ENCODE data around the gene DOCK8. TPM values are rescaled to one million over a fixed set of nuclear protein-coding genes. Genes with fewer than 3 reads are reported as not detected.

The DOCK8 gene
- total RNA-seq, 1 experiment from 2014 or later = 0.37 TPM

- no peaks in the 10 kb centered on the region for H3K9me2 ChIP-seq (ENCODE audit: insufficient read depth)
- H3K27ac ChIP-seq (ENCODE audit: low read depth, low read length) = no peak overlapping the region
- ATAC-seq = no peak
- H3K27me3 ChIP-seq (ENCODE audit: insufficient read depth, low read length) = peaks cover 8% of the 10 kb centered on the region; the same call in 1 of the 2 replicates
- BruUV-seq (replicated peaks) = no TSS peak
- H3K4me1 ChIP-seq (ENCODE audit: control insufficient read depth in 1 of 2, insufficient read depth in 2 of 2, low read length in 2 of 2) = no peaks in the 10 kb centered on the region
- H3K9ac ChIP-seq (ENCODE audit: low read length) = no peak overlapping the region
- no peak overlapping the region for H3K4me3 ChIP-seq (replicated peaks in 1 of 2; ENCODE audit: low read depth in 1 of 2, low read length in 2 of 2)
- no peak overlapping the region for H2AFZ ChIP-seq (ENCODE audit: low read depth, low read length, poor library complexity, severe bottlenecking)
- H3K9me3 ChIP-seq (ENCODE audit: control insufficient read depth in 1 of 2, insufficient read depth in 1 of 2, low read depth in 1 of 2, low read length in 2 of 2) = no peaks in the 10 kb centered on the region
- TF ChIP-seq ATF3 (IDR thresholded peaks at IDR 0.05) = no peak
- TF ChIP-seq SP1 (IDR thresholded peaks at IDR 0.05; ENCODE audit: low read depth) = no peak
- no peak for TF ChIP-seq MAX (IDR thresholded peaks at IDR 0.05)
- TF ChIP-seq ZNF274 (IDR thresholded peaks at IDR 0.05; ENCODE audit: low read depth, low read length) = no peak
- no peak for TF ChIP-seq CBX3 (IDR thresholded peaks at IDR 0.05; ENCODE audit: low read depth)
- TF ChIP-seq POLR2AphosphoS5 (IDR thresholded peaks at IDR 0.05; ENCODE audit: low read depth, low read length) = no peak
- TF ChIP-seq ZBTB33 (IDR thresholded peaks at IDR 0.05; ENCODE audit: extremely low read depth, insufficient replicate concordance, low read length) = no peak
- no peak for TF ChIP-seq YY1 (IDR thresholded peaks at IDR 0.05; ENCODE audit: extremely low read depth, insufficient replicate concordance, low read depth, low read length)
- no peak for TF ChIP-seq JUND (IDR thresholded peaks at IDR 0.05)
- no peak for TF ChIP-seq EZH2 (IDR thresholded peaks at IDR 0.05)
- no peak for TF ChIP-seq TCF7L2 (IDR thresholded peaks at IDR 0.05; ENCODE audit: borderline replicate concordance, extremely low read depth, insufficient read depth, insufficient read length)
- no peak for TF ChIP-seq EZH2phosphoT487 (IDR thresholded peaks at IDR 0.05; ENCODE audit: borderline replicate concordance)
- TF ChIP-seq CTCF (IDR thresholded peaks at IDR 0.05 in 2 of 3, conservative IDR thresholded peaks at IDR 0.05 in 1 of 3; ENCODE audit: borderline replicate concordance in 1 of 3, insufficient read depth in 1 of 3, low read depth in 2 of 3, low read length in 2 of 3) = no peak
- ChIA-PET POLR2A (no interaction called here), CTCF (no interaction called here), RAD21 (ENCODE audit: low non-redundant PET in 1 of 2, low total read pairs in 2 of 2, uncharacterized antibody in 2 of 2, unreplicated experiment in 2 of 2) (no interaction called here)
- no peak for DNase-seq (ENCODE audit: low read depth, low spot score)
- intact Hi-C loops (cut with micrococcal nuclease) = no loop called here
- H4K20me1 ChIP-seq (ENCODE audit: insufficient read depth) = no peaks in the 10 kb centered on the region
- no peak overlapping the region for H3K4me2 ChIP-seq (ENCODE audit: low read length)
- no peaks in the 10 kb centered on the region for H3K79me2 ChIP-seq (ENCODE audit: insufficient read depth, low read length)
- H3K36me3 ChIP-seq (ENCODE audit: control insufficient read depth in 1 of 2, insufficient read depth in 2 of 2, low read length in 2 of 2) = no peaks in the 10 kb centered on the region
These were observed 49.6 kb downstream of the DOCK8 start for GRCh38 chr9:264231-264630.

Measured in HCT116 (cell line).